Cardiac fibroblast (primary cell): ENCODE results near the gene NHLH1.

ENCODE experiments used
- DNase-seq, 2 donors: peaks; one replicate each; pipeline versions ENCODE4 v3.0.0 to v3.0.0-alpha.2; 2010; ENCODE audit warnings: low read depth in 2 of 2
- H3K4me3 ChIP-seq, 2 donors: replicated peaks in 1 of 2; 1 replicate in 1 of 2; 2 replicates in 1 of 2; pipeline ENCODE4 v1.5.1; 2011; ENCODE audit warnings: low read depth in 2 of 2, low read length in 2 of 2, mild to moderate bottlenecking in 2 of 2, moderate library complexity in 1 of 2
- TF ChIP-seq, protein P1 (sequence below): IDR thresholded peaks from one replicate; pipeline ENCODE4 v1.5.1; 2011; ENCODE audit warnings: low read depth, mild to moderate bottlenecking, low read length, inconsistent platforms

Gene NHLH1

GRCh38 chr1:160421881-160422280 is 55.0 kb downstream of the NHLH1 start:
- TF ChIP-seq, protein P1, sequence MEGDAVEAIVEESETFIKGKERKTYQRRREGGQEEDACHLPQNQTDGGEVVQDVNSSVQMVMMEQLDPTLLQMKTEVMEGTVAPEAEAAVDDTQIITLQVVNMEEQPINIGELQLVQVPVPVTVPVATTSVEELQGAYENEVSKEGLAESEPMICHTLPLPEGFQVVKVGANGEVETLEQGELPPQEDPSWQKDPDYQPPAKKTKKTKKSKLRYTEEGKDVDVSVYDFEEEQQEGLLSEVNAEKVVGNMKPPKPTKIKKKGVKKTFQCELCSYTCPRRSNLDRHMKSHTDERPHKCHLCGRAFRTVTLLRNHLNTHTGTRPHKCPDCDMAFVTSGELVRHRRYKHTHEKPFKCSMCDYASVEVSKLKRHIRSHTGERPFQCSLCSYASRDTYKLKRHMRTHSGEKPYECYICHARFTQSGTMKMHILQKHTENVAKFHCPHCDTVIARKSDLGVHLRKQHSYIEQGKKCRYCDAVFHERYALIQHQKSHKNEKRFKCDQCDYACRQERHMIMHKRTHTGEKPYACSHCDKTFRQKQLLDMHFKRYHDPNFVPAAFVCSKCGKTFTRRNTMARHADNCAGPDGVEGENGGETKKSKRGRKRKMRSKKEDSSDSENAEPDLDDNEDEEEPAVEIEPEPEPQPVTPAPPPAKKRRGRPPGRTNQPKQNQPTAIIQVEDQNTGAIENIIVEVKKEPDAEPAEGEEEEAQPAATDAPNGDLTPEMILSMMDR = no peak
- no peak overlapping the region for H3K4me3 ChIP-seq
- DNase-seq = no peak
